Peyer's patch (tissue), 4 donors: ENCODE measurements around the gene GOLGA8K. TPM values are rescaled to one million over a fixed set of nuclear protein-coding genes. Genes with fewer than 3 reads are reported as not detected.
"Not testable (repeated sequence)": the region's sequence is repeated elsewhere in the genome, so short reads cannot be mapped to it uniquely, and the experiment has no call there.

ENCODE experiments used
- DNase-seq, 3 donors: peaks; one replicate each; pipeline ENCODE4 v3.0.0-alpha.2; 2017 to 2019
- H3K27ac ChIP-seq, 4 donors: fragments of 200-600 bp; sonication (generic); one replicate each; pipeline ENCODE4 v1.5.1; 2016 to 2019
- H3K27me3 ChIP-seq, 2 donors: fragments of 200-600 bp; sonication (generic); one replicate each; pipeline ENCODE4 v1.5.1; 2019
- H3K36me3 ChIP-seq, 3 donors: fragments of 200-600 bp; sonication (generic); one replicate each; pipeline ENCODE4 v1.5.1; 2016 to 2019
- H3K4me1 ChIP-seq, 4 donors: fragments of 200-600 bp; sonication (generic); one replicate each; pipeline ENCODE4 v1.5.1; 2016 to 2019
- H3K4me3 ChIP-seq, 4 donors: fragments of 200-600 bp; sonication (generic); 1 replicate in 3 of 4; 2 replicates in 1 of 4; pipeline ENCODE4 v1.5.1; 2016 to 2019; ENCODE audit warnings: mild to moderate bottlenecking in 1 of 4
- H3K9me3 ChIP-seq, 4 donors: fragments of 200-600 bp; sonication (generic); one replicate each; pipeline ENCODE4 v1.5.1; 2016 to 2019; ENCODE audit warnings: mild to moderate bottlenecking in 1 of 4
- CTCF ChIP-seq, 6 experiments: fragments of 450-650 bp in 4 of 6; fragments of 200-600 bp in 2 of 6; sonication (generic) in 1 of 6; IDR thresholded peaks; one replicate each; pipeline ENCODE4 v1.5.1; 2017 to 2019; ENCODE audit warnings: antibody characterized with exemption in 6 of 6, mild to moderate bottlenecking in 3 of 6, moderate library complexity in 1 of 6
- total RNA-seq, 4 donors: library from RNA; depleted of rRNA; stranded (reverse); fragments of >200 nt; gene quantifications; one replicate each; pipeline ENCODE4 v1.1.0, GENCODE V29; 2016

GOLGA8K gene
- total RNA-seq: not detected

- H3K9me3 ChIP-seq, H3K4me3 ChIP-seq, H3K27me3 ChIP-seq, H3K27ac ChIP-seq, DNase-seq, H3K4me1 ChIP-seq, H3K36me3 ChIP-seq: not testable (repeated sequence)
Measured at GRCh38 chr15:32403192-32403591, at the start of gene GOLGA8K. GOLGA8K (minus strand) TSS chr15:32403292; CDS start chr15:32403194, 98 bp downstream.

GRCh38 chr15:32440445-32440977, 37.4 kb upstream of the GOLGA8K start:
- H3K27me3 ChIP-seq, H3K4me1 ChIP-seq, H3K9me3 ChIP-seq, H3K27ac ChIP-seq, H3K36me3 ChIP-seq, H3K4me3 ChIP-seq: not testable (repeated sequence)
- TF ChIP-seq CTCF (IDR thresholded peaks at IDR 0.05): peak in 1 of 6 experiments; percentile 3
- peak in 1 of 3 donors; percentile 10 for DNase-seq

- H3K36me3 ChIP-seq, H3K4me3 ChIP-seq, DNase-seq, H3K4me1 ChIP-seq, H3K9me3 ChIP-seq, H3K27me3 ChIP-seq, H3K27ac ChIP-seq: not testable (repeated sequence)
Measured at GRCh38 chr15:32434102-32434963, 31.2 kb upstream of the GOLGA8K start.

GRCh38 chr15:32427635-32428034, 24.5 kb upstream of the GOLGA8K start:
- not testable (repeated sequence) for H3K9me3 ChIP-seq, H3K4me3 ChIP-seq, DNase-seq, H3K27ac ChIP-seq, H3K36me3 ChIP-seq, H3K27me3 ChIP-seq, H3K4me1 ChIP-seq

- not testable (repeated sequence) for H3K4me3 ChIP-seq, H3K9me3 ChIP-seq, H3K36me3 ChIP-seq, H3K27me3 ChIP-seq, H3K4me1 ChIP-seq, H3K27ac ChIP-seq
- peak in 1 of 3 donors; percentile 36 for DNase-seq
Measured at GRCh38 chr15:32426511-32426910, 23.4 kb upstream of the GOLGA8K start.

- not testable (repeated sequence) for H3K4me1 ChIP-seq, H3K4me3 ChIP-seq, H3K9me3 ChIP-seq, H3K27ac ChIP-seq, DNase-seq, H3K36me3 ChIP-seq, H3K27me3 ChIP-seq
- peak in 1 of 6 experiments; percentile 34 for TF ChIP-seq CTCF (IDR thresholded peaks at IDR 0.05)
Measured at GRCh38 chr15:32407903-32408302, 4.8 kb upstream of the GOLGA8K start.

GRCh38 chr15:32396522-32396921, 6.6 kb downstream of the GOLGA8K start:
- H3K36me3 ChIP-seq, H3K4me3 ChIP-seq, H3K4me1 ChIP-seq, H3K9me3 ChIP-seq, H3K27ac ChIP-seq, H3K27me3 ChIP-seq, DNase-seq: not testable (repeated sequence)

GRCh38 chr15:32394745-32395144, 8.3 kb downstream of the GOLGA8K start:
- not testable (repeated sequence) for DNase-seq, H3K27me3 ChIP-seq, H3K9me3 ChIP-seq, H3K27ac ChIP-seq, H3K36me3 ChIP-seq, H3K4me1 ChIP-seq, H3K4me3 ChIP-seq

GRCh38 chr15:32388050-32388648, 14.9 kb downstream of the GOLGA8K start:
- H3K9me3 ChIP-seq, H3K27ac ChIP-seq, H3K36me3 ChIP-seq, H3K4me1 ChIP-seq, DNase-seq, H3K4me3 ChIP-seq, H3K27me3 ChIP-seq: not testable (repeated sequence)

GRCh38 chr15:32385823-32386495, 17.1 kb downstream of the GOLGA8K start:
- H3K9me3 ChIP-seq, H3K4me1 ChIP-seq, DNase-seq, H3K36me3 ChIP-seq, H3K4me3 ChIP-seq, H3K27ac ChIP-seq, H3K27me3 ChIP-seq: not testable (repeated sequence)

GRCh38 chr15:32374185-32374584, 28.9 kb downstream of the GOLGA8K start:
- H3K27me3 ChIP-seq, H3K4me3 ChIP-seq, H3K27ac ChIP-seq, H3K9me3 ChIP-seq, H3K4me1 ChIP-seq, H3K36me3 ChIP-seq, DNase-seq: not testable (repeated sequence)

- H3K4me3 ChIP-seq, H3K27me3 ChIP-seq, DNase-seq, H3K4me1 ChIP-seq, H3K9me3 ChIP-seq, H3K36me3 ChIP-seq, H3K27ac ChIP-seq: not testable (repeated sequence)
Measured at GRCh38 chr15:32373707-32374106, 29.4 kb downstream of the GOLGA8K start.
